Gastrocnemius medialis (tissue), 4 donors: ENCODE measurements around the gene UNC45A. TPM values are rescaled to one million over a fixed set of nuclear protein-coding genes. Genes with fewer than 3 reads are reported as not detected.

Source experiments
- ATAC-seq, 2 donors: fragments of 150-250 bp; one replicate each; pipeline ENCODE4 v1.9.1; 2016
- DNase-seq, 2 donors: peaks; one replicate each; pipeline ENCODE4 v3.0.0-alpha.2; 2019
- H3K27ac ChIP-seq, 4 donors: fragments of 200-600 bp; sonication (generic); 1 replicate in 1 of 4; 2 replicates in 3 of 4; pipeline ENCODE4 v1.5.1; 2016 to 2018; ENCODE audit warnings: mild to moderate bottlenecking in 2 of 4, moderate library complexity in 1 of 4
- H3K27me3 ChIP-seq, 3 donors: fragments of 200-600 bp; sonication (generic) in 2 of 3; 1 replicate in 1 of 3; 2 replicates in 2 of 3; pipeline versions ENCODE4 v1.5.1 to v1.6.0; 2016 to 2019; ENCODE audit warnings: mild to moderate bottlenecking in 1 of 3, moderate library complexity in 1 of 3
- H3K36me3 ChIP-seq, 2 donors: fragments of 200-600 bp; sonication (generic) in 1 of 2; one replicate each; pipeline ENCODE4 v1.5.1; 2017 to 2018
- H3K4me1 ChIP-seq, 2 donors: fragments of 200-600 bp; sonication (generic) in 1 of 2; one replicate each; pipeline ENCODE4 v1.5.1; 2016 to 2017; ENCODE audit warnings: mild to moderate bottlenecking in 2 of 2
- H3K4me3 ChIP-seq, 4 donors: fragments of 200-600 bp; sonication (generic) in 3 of 4; 1 replicate in 1 of 4; 2 replicates in 3 of 4; pipeline ENCODE4 v1.5.1; 2016 to 2019; ENCODE audit warnings: mild to moderate bottlenecking in 2 of 4
- H3K9me3 ChIP-seq, 3 donors: fragments of 200-600 bp; sonication (generic) in 2 of 3; 1 replicate in 1 of 3; 2 replicates in 2 of 3; pipeline ENCODE4 v1.5.1; 2016 to 2019
- POLR2A ChIP-seq, 2 donors: fragments of 450-650 bp; IDR thresholded peaks; one replicate each; pipeline ENCODE4 v1.6.1; 2017; ENCODE audit warnings: antibody characterized with exemption in 2 of 2, mild to moderate bottlenecking in 2 of 2, moderate library complexity in 2 of 2
- in situ Hi-C, 4 donors: fragments of 200-750 bp; cut with MboI; loops; one replicate each; pipeline versions ENCODE4 v1.15.0 to v1.8.0; 2017; ENCODE audit warnings: low sequenced_read_pairs in 4 of 4
- intact Hi-C: fragments of 100-400 bp; cut with DNase I; formaldehyde crosslinking; loops from one replicate; pipeline ENCODE4 v1.15.1; 2023; ENCODE audit warnings: low total_unique reads
- total RNA-seq, 4 donors: library from RNA; depleted of rRNA; stranded (reverse); fragments of >200 nt; gene quantifications; one replicate each; pipeline versions ENCODE4 v1.1.0 to v1.2.3, GENCODE V29; 2016
- TF ChIP-seq, protein P1 (sequence below), 5 experiments: fragments of 450-650 bp in 3 of 5; fragments of 200-600 bp in 2 of 5; sonication (generic) in 2 of 5; IDR thresholded peaks in 4 of 5; conservative IDR thresholded peaks in 1 of 5; 1 replicate in 4 of 5; 2 replicates in 1 of 5; pipeline ENCODE4 v1.5.1; 2016 to 2019; ENCODE audit warnings: antibody characterized with exemption in 5 of 5, mild to moderate bottlenecking in 3 of 5, moderate library complexity in 3 of 5

Gene UNC45A
- total RNA-seq, 4 donors from 2014 or later, result 6.8 to 9.6 (median 7.6) TPM

- Histone ChIP-seq H3K27me3 (no peaks in the 10 kb centered on the region), H3K27ac (peak overlapping the region; percentile 85 to 97 (median 94)), H3K4me3 (peak overlapping the region in 2 of 4 donors; percentile 63 to 70), H3K4me1 (peaks cover 19 to 22% of the 10 kb centered on the region in 2 donors), H3K9me3 (no peaks in the 10 kb centered on the region), H3K36me3 (peaks cover 0 to 16% of the 10 kb centered on the region in 2 donors)
- in situ Hi-C loops (no loop called here), intact Hi-C loops (loop anchor here (1.0 to 2.0 kb wide), 2 partner anchors 29 to 31 kb away; partner anchors contain the start of gene HDDC3)
- ATAC-seq (peak in 1 of 2 donors; percentile 11), DNase-seq (no peak)
- no peak for TF ChIP-seq POLR2A (IDR thresholded peaks at IDR 0.05)
- TF ChIP-seq, protein P1, sequence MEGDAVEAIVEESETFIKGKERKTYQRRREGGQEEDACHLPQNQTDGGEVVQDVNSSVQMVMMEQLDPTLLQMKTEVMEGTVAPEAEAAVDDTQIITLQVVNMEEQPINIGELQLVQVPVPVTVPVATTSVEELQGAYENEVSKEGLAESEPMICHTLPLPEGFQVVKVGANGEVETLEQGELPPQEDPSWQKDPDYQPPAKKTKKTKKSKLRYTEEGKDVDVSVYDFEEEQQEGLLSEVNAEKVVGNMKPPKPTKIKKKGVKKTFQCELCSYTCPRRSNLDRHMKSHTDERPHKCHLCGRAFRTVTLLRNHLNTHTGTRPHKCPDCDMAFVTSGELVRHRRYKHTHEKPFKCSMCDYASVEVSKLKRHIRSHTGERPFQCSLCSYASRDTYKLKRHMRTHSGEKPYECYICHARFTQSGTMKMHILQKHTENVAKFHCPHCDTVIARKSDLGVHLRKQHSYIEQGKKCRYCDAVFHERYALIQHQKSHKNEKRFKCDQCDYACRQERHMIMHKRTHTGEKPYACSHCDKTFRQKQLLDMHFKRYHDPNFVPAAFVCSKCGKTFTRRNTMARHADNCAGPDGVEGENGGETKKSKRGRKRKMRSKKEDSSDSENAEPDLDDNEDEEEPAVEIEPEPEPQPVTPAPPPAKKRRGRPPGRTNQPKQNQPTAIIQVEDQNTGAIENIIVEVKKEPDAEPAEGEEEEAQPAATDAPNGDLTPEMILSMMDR (IDR thresholded peaks at IDR 0.05 in 4 of 5, conservative IDR thresholded peaks at IDR 0.05 in 1 of 5), result no peak
Observed at GRCh38 chr15:90901175-90902039, 33.7 kb upstream of the UNC45A start.

DNA sequence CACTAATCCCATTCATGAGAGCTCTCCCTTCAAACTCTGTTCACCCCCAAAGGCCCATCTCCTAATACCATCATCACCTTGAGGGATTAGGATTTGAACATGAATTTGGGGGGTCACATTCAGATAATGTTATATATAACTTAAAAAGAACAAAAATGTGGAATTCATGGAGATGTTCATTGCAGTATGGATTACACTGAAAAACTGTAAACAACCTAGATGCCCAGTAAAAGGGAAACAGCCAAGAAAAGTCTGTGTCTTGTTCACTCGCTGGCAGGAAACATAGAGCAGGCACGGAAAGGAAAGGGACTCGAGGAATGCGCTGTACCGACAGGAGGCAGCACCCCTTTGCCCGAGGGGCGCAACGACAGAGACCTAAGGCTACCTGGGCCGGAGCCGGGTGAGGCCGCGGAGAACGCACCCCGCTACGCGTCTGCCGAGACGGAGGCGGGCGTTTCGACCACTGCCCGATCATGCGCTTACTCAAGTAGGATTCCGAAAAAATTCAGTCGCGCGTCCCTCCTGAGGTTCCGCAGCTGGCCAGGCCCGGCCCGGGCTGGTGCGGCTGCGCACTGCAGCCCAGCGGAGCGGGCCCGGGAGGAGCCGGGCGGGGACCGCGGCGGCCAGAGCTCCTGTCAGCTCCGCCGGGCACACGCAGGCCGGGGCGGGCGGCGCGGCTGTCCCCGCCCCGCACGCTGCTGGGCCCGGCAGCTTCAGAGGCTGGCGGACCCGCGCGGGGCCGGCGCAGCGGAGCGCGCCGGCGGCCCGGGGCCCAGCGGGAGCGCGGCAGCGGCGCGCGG lies 32.8 kb upstream of the UNC45A start:
- ATAC-seq (peak; percentile 76 to 79), DNase-seq (peak; percentile 68 to 79)
- TF ChIP-seq POLR2A (IDR thresholded peaks at IDR 0.05), result peak; percentile 37 to 58
- TF ChIP-seq, protein P1 (IDR thresholded peaks at IDR 0.05 in 4 of 5, conservative IDR thresholded peaks at IDR 0.05 in 1 of 5), result peak; percentile 70 to 88 (median 81)
- H3K4me3 ChIP-seq, result peak overlapping the region; percentile 63 to 80 (median 74)
- peaks cover 19 to 23% of the 10 kb centered on the region in 2 donors for H3K4me1 ChIP-seq
- peaks cover 0 to 24% of the 10 kb centered on the region in 2 donors for H3K36me3 ChIP-seq
- H3K27ac ChIP-seq, result peak overlapping the region; percentile 85 to 97 (median 94)
- intact Hi-C loops, result loop anchor here (1.0 to 2.0 kb wide), 2 partner anchors 29 to 30 kb away; partner anchors contain the start of gene HDDC3
- H3K27me3 ChIP-seq, result no peaks in the 10 kb centered on the region
- in situ Hi-C loops, result no loop called here
- H3K9me3 ChIP-seq, result no peaks in the 10 kb centered on the region

GRCh38 chr15:90902840-90903732 lies 32.0 kb upstream of the UNC45A start, which contains the start of gene MAN2A2:
TSS of gene MAN2A2 (plus strand) at chr15:90903302. CDS start at chr15:90904208, 906 bp downstream.
- ATAC-seq (peak; percentile 79 to 82), DNase-seq (peak; percentile 82 to 90)
- Histone ChIP-seq H3K36me3 (peaks cover 0 to 33% of the 10 kb centered on the region in 2 donors), H3K27me3 (no peaks in the 10 kb centered on the region), H3K4me1 (peaks cover 22 to 31% of the 10 kb centered on the region in 2 donors), H3K9me3 (no peaks in the 10 kb centered on the region), H3K4me3 (peak within 1 kb of the TSS; percentile 70 to 81 (median 78)), H3K27ac (peak within 1 kb of the TSS; percentile 85 to 97 (median 95))
- in situ Hi-C loops (no loop called here), intact Hi-C loops (loop anchor here (1.0 to 2.0 kb wide), 4 partner anchors 13 to 91 kb away; partner anchors contain the start of genes HDDC3 and PRC1)
- TF ChIP-seq, protein P1 (IDR thresholded peaks at IDR 0.05 in 4 of 5, conservative IDR thresholded peaks at IDR 0.05 in 1 of 5), result no peak
- TF ChIP-seq POLR2A (IDR thresholded peaks at IDR 0.05), result peak; percentile 49 to 68
